Measurements from ENCODE around the gene ARSK.

The ARSK gene

GRCh38 chr5:95565280-95565920 lies 10.5 kb downstream of the ARSK start:
- no peak for FAIRE-seq

GRCh38 chr5:95572016-95572415 lies 17.1 kb downstream of the ARSK start:
- no peak for FAIRE-seq

GRCh38 chr5:95581576-95581975 lies 26.7 kb downstream of the ARSK start:
- no peak for FAIRE-seq

GRCh38 chr5:95583992-95584391 lies 29.1 kb downstream of the ARSK start:
- no peak for FAIRE-seq

- FAIRE-seq = no peak
Observed at GRCh38 chr5:95590880-95591279, 36.0 kb downstream of the ARSK start.

GRCh38 chr5:95591490-95591901 lies 36.6 kb downstream of the ARSK start:
- no peak for FAIRE-seq

- no peak for FAIRE-seq
Observed at GRCh38 chr5:95595289-95595931, 40.5 kb downstream of the ARSK start.

- no peak for FAIRE-seq
Observed at GRCh38 chr5:95599252-95599651, 44.4 kb downstream of the ARSK start.

- FAIRE-seq = no peak
Observed at GRCh38 chr5:95600557-95600956, 45.7 kb downstream of the ARSK start.

GRCh38 chr5:95605786-95606185 lies 50.9 kb downstream of the ARSK start:
- no peak for FAIRE-seq

GRCh38 chr5:95606419-95606818 lies 51.5 kb downstream of the ARSK start:
- FAIRE-seq = no peak

- FAIRE-seq = no peak
Observed at GRCh38 chr5:95609711-95610110, 54.8 kb downstream of the ARSK start.

GRCh38 chr5:95610546-95610945 lies 55.6 kb downstream of the ARSK start:
- no peak for FAIRE-seq

GRCh38 chr5:95611396-95611795 lies 56.5 kb downstream of the ARSK start:
- no peak for FAIRE-seq

GRCh38 chr5:95613514-95613913 lies 58.6 kb downstream of the ARSK start:
- FAIRE-seq = no peak

- no peak for FAIRE-seq
Observed at GRCh38 chr5:95615164-95615467, 60.2 kb downstream of the ARSK start.

- FAIRE-seq = no peak
Observed at GRCh38 chr5:95617057-95617456, 62.2 kb downstream of the ARSK start.

GRCh38 chr5:95619096-95619495 lies 64.2 kb downstream of the ARSK start:
- no peak for FAIRE-seq

GRCh38 chr5:95619514-95620029 lies 64.7 kb downstream of the ARSK start:
- no peak for FAIRE-seq

- no peak for FAIRE-seq
Observed at GRCh38 chr5:95620030-95620869, 65.3 kb downstream of the ARSK start, which contains the start of gene GPR150. Gene GPR150 (plus strand): TSS chr5:95620087. CDS start chr5:95620276, 189 bp downstream.

- FAIRE-seq = no peak
Observed at GRCh38 chr5:95620870-95621838, 66.3 kb downstream of the ARSK start.

GRCh38 chr5:95621839-95622629 lies 67.1 kb downstream of the ARSK start:
- FAIRE-seq = no peak
